Measurements from ENCODE around the gene LRP4. TPM values are rescaled to one million over a fixed set of nuclear protein-coding genes. Genes with fewer than 3 reads are reported as not detected.

The LRP4 gene
- total and polyA plus RNA-seq, 2 of the 8 experiments (the other 6 are each of a cell fraction or from before 2014, with no cell fraction given), result 5.4 to 22.1 TPM

GRCh38 chr11:46896719-46897406 lies 21.5 kb downstream of the LRP4 start:
- Histone ChIP-seq H2BK120ac (replicated peaks; ENCODE audit: low read depth, low read length) (no peak overlapping the region), H3K4me3 (ENCODE audit: extremely low read depth in 1 of 4, insufficient read depth in 2 of 4, low read depth in 3 of 4, low read length in 4 of 4) (no peak overlapping the region), H3K56ac (replicated peaks; ENCODE audit: insufficient read length, low read depth, low read length) (no peak overlapping the region), H2BK15ac (ENCODE audit: low read length) (no peak overlapping the region), H3K4me1 (replicated peaks in 1 of 4; ENCODE audit: control insufficient read depth in 3 of 4, insufficient read depth in 4 of 4, low read length in 3 of 4) (0 out of 7 replicates have a peak, but pooled peaks cover 0 to 2% (median 0%) of the 10 kb centered on the region in 4 experiments), H3K27me3 (replicated peaks in 1 of 4; ENCODE audit: control insufficient read depth in 3 of 4, extremely low read depth in 1 of 4, insufficient read depth in 3 of 4, low read length in 3 of 4) (no peaks in the 10 kb centered on the region), H3K14ac (ENCODE audit: insufficient read length) (no peak overlapping the region), H4K8ac (ENCODE audit: extremely low read depth, insufficient read depth, low read length) (no peak overlapping the region), H4K91ac (replicated peaks; ENCODE audit: insufficient read length, low read length) (no peak overlapping the region), H3K27ac (ENCODE audit: low read depth, low read length) (no peak overlapping the region), H3K9me3 (ENCODE audit: insufficient read depth in 2 of 2, low read depth in 1 of 2, low read length in 1 of 2) (peaks cover 4 to 8% of the 10 kb centered on the region in 2 experiments; a peak in 2 of 4 replicates), H3K23ac (ENCODE audit: insufficient read length) (no peak overlapping the region), H3K79me1 (ENCODE audit: low read depth, low read length) (no peaks in the 10 kb centered on the region), H3K36me3 (ENCODE audit: control insufficient read depth in 2 of 4, insufficient read depth in 4 of 4, low read length in 3 of 4) (peaks cover 2 to 24% (median 16%) of the 10 kb centered on the region in 4 experiments; a peak in 7 of 8 replicates), H3K4ac (replicated peaks; ENCODE audit: insufficient read length, low read depth, low read length) (no peak overlapping the region), H2BK12ac (ENCODE audit: low read depth, low read length) (no peak overlapping the region), H3K79me2 (ENCODE audit: control insufficient read depth in 1 of 2, insufficient read depth in 2 of 2, low read length in 2 of 2) (no peaks in the 10 kb centered on the region), H3K9ac (replicated peaks in 1 of 4; ENCODE audit: extremely low read depth in 1 of 4, low read depth in 3 of 4, low read length in 3 of 4) (no peak overlapping the region), H3K18ac (ENCODE audit: extremely low read depth, low read length) (no peak overlapping the region), H2AFZ (ENCODE audit: low read length) (no peak overlapping the region), H4K20me1 (replicated peaks in 1 of 2; ENCODE audit: control insufficient read depth in 1 of 2, insufficient read depth in 2 of 2, low read length in 2 of 2) (peaks cover 0 to 6% of the 10 kb centered on the region in 2 experiments), H3K4me2 (ENCODE audit: insufficient read depth in 1 of 2, low read depth in 2 of 2, low read length in 2 of 2) (no peak overlapping the region), H4K5ac (ENCODE audit: insufficient read length, low read depth, low read length) (no peak overlapping the region), H2BK20ac (ENCODE audit: low read length) (no peak overlapping the region), H2BK5ac (ENCODE audit: low read depth, low read length) (no peak overlapping the region), H3K23me2 (ENCODE audit: low read depth, low read length) (no peaks in the 10 kb centered on the region), H2AK5ac (ENCODE audit: low read depth, low read length) (no peak overlapping the region)
- ChIA-PET POLR2A (ENCODE audit: partially characterized antibody) (interaction anchor here (1.5 to 1.6 kb wide), 2 partner anchors 10 to 19 kb away, joined by 5 to 6 read pairs; no protein-coding TSS in a partner anchor), CTCF (ENCODE audit: partially characterized antibody) (interaction anchor here (0.7 to 7.4 kb wide), 16 partner anchors 10 to 570 kb away, joined by 3 to 66 read pairs (median 3); partner anchors contain the start of gene LRP4)
- FAIRE-seq, result no peak
- WGBS, 2 experiments (ENCODE audit: extremely low coverage in 1 of 2, insufficient coverage in 1 of 2, insufficient read length in 1 of 2, insufficient replicate concordance in 2 of 2, low coverage in 1 of 2, low lambda C conversion rate in 2 of 2, missing lambda C conversion rate in 1 of 2), result 90% methylated on average over 10 of the region's 10 CpGs; no CpG with 5 or more reads in 1 of the 2 experiments
- TF ChIP-seq, protein P1, sequence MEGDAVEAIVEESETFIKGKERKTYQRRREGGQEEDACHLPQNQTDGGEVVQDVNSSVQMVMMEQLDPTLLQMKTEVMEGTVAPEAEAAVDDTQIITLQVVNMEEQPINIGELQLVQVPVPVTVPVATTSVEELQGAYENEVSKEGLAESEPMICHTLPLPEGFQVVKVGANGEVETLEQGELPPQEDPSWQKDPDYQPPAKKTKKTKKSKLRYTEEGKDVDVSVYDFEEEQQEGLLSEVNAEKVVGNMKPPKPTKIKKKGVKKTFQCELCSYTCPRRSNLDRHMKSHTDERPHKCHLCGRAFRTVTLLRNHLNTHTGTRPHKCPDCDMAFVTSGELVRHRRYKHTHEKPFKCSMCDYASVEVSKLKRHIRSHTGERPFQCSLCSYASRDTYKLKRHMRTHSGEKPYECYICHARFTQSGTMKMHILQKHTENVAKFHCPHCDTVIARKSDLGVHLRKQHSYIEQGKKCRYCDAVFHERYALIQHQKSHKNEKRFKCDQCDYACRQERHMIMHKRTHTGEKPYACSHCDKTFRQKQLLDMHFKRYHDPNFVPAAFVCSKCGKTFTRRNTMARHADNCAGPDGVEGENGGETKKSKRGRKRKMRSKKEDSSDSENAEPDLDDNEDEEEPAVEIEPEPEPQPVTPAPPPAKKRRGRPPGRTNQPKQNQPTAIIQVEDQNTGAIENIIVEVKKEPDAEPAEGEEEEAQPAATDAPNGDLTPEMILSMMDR (IDR thresholded peaks at IDR 0.05; ENCODE audit: control extremely low read depth in 1 of 3, insufficient read depth in 1 of 3, low read depth in 1 of 3, low read length in 3 of 3), result peak in 1 of 3 experiments; percentile 45; a peak in 2 of 4 replicates
- peak in 1 of 2 experiments; percentile 40; a peak in 2 of 4 replicates for TF ChIP-seq RAD21 (IDR thresholded peaks at IDR 0.05 in 1 of 2, conservative IDR thresholded peaks at IDR 0.05 in 1 of 2; ENCODE audit: low read depth in 2 of 2, low read length in 2 of 2)
- no peak for TF ChIP-seq JUND (IDR thresholded peaks at IDR 0.05; ENCODE audit: low read length)
- DNase-seq (ENCODE audit: low read depth in 1 of 2, low spot score in 2 of 2), result no peak
